Kidney epithelial cell (primary cell): ENCODE data around the gene CCT7. TPM values are rescaled to one million over a fixed set of nuclear protein-coding genes. Genes with fewer than 3 reads are reported as not detected.

Experiments used
- DNase-seq: peaks from one replicate; pipeline ENCODE4 v3.0.0-alpha.2; 2010; ENCODE audit warnings: low read depth
- H3K27me3 ChIP-seq: 2 replicates; pipeline ENCODE4 v1.6.0; 2011; ENCODE audit warnings: low read length; ENCODE audit not compliant: control insufficient read depth, insufficient read depth
- H3K36me3 ChIP-seq: 2 replicates; pipeline ENCODE4 v1.5.1; 2011; ENCODE audit warnings: low read length; ENCODE audit not compliant: control insufficient read depth, insufficient read depth
- H3K4me3 ChIP-seq: 2 replicates; pipeline ENCODE4 v1.5.1; 2011; ENCODE audit warnings: low read depth, mild to moderate bottlenecking, control low read depth, low read length
- CTCF ChIP-seq: IDR thresholded peaks from 2 replicates; pipeline ENCODE4 v1.5.1; 2011; ENCODE audit warnings: mild to moderate bottlenecking, moderate library complexity, low read length, control low read depth, inconsistent platforms; ENCODE audit not compliant: insufficient read depth, poor library complexity, severe bottlenecking
- total RNA-seq: library from RNA; depleted of rRNA; stranded (reverse); fragments of >200 nt; gene quantifications from 2 replicates; pipeline ENCODE4 v1.2.3, GENCODE V29; 2015

Gene CCT7
- total RNA-seq, 1 donor from 2014 or later: 277 TPM

DNA sequence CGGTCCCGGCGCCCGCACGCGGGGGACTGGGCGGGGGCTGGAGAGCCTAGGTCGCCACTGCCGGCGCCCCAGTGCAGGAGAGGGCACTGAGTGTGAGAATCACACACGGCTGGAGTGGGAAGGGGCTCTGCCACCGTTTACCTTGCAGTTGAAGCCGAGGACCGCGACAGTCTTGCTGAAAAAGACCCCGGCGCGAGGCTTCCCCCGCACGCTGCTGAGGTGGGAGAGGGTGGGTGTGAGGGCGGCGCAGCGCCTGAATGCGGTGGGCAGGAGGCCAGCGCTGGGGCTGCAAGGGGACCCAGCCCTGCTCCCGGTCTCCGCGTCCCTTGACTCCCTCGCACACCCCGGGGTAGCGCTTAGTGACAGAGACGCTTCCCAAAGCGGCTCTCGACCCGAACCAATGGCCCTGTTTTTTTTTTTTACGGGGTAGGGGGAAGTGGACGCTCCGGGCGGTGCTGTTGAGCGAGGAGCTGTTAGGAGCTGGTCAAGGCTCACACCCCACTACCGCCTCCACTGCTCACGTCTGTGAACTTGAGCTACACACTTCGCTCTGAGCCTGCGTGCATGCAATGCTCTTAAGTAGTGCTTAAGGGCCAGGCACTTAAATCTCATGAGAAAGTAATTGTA lies 30.9 kb upstream of the CCT7 start:
- Histone ChIP-seq H3K27me3 (peaks cover 37% of the 10 kb centered on the region), H3K36me3 (no peaks in the 10 kb centered on the region), H3K4me3 (no peak overlapping the region)
- TF ChIP-seq CTCF: no peak
- DNase-seq: no peak

GRCh38 chr2:73205611-73206010 lies 28.5 kb upstream of the CCT7 start:
- no peaks in the 10 kb centered on the region for H3K36me3 ChIP-seq
- no peak overlapping the region for H3K4me3 ChIP-seq
- no peak for TF ChIP-seq CTCF
- peaks cover 34% of the 10 kb centered on the region for H3K27me3 ChIP-seq
- DNase-seq: no peak

DNA sequence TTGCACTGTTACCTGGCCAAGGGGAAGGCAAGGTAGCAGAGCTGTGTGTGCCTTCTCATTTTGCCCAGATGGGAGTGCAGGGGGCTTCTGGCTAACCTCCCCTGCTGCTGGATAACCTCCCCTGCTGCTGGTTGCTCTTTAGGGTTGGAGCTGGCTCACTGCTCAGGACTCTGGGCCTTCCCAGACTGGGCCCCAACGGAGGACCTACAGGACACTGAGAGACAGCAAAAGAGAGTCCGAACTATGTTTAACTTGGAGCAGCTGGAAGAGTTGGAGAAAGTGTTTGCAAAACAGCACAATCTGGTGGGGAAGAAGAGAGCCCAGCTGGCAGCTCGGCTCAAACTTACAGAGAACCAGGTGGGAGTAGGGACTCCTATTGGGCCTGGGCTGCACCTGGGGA lies 25.9 kb upstream of the CCT7 start:
- DNase-seq: no peak
- peaks cover 18% of the 10 kb centered on the region for H3K27me3 ChIP-seq
- H3K36me3 ChIP-seq: no peaks in the 10 kb centered on the region
- no peak for TF ChIP-seq CTCF
- H3K4me3 ChIP-seq: no peak overlapping the region

- Histone ChIP-seq H3K27me3 (peaks cover 8% of the 10 kb centered on the region), H3K4me3 (no peak overlapping the region), H3K36me3 (no peaks in the 10 kb centered on the region)
- no peak for DNase-seq
- no peak for TF ChIP-seq CTCF
Observed at GRCh38 chr2:73210019-73210418, 24.1 kb upstream of the CCT7 start.

- H3K36me3 ChIP-seq: no peaks in the 10 kb centered on the region
- no peak for TF ChIP-seq CTCF
- H3K4me3 ChIP-seq: no peak overlapping the region
- no peak for DNase-seq
- peaks cover 6% of the 10 kb centered on the region for H3K27me3 ChIP-seq
Observed at GRCh38 chr2:73210696-73211095, 23.4 kb upstream of the CCT7 start.

DNA sequence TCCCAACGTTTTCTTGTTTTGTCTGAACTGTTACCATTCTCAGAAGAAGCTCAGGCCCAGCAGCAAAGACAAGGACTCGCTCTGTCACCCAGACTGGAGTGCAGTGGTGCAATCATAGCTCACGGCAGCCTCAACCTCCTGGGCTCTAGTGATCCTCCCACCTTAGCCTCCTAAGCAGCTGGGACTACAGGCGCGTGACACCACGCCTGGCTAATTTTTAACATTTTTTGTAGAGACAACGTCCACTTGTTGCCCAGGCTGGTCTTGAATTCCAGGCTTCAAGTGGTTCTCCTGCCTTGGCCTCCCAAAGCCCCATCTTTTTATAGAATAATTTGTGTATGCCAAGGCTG lies 22.0 kb upstream of the CCT7 start:
- Histone ChIP-seq H3K4me3 (no peak overlapping the region), H3K36me3 (no peaks in the 10 kb centered on the region), H3K27me3 (peaks cover 4% of the 10 kb centered on the region)
- no peak for DNase-seq
- no peak for TF ChIP-seq CTCF
